GM18505 (cell line): ENCODE results near the gene ARMH1.
"Not testable (repeated sequence)": the region's sequence is repeated elsewhere in the genome, so short reads cannot be mapped to it uniquely, and the experiment has no call there.

ENCODE experiments used
- ATAC-seq: cut with Tn5 transposase; IDR thresholded peaks from one replicate; pipeline ENCODE4 v1.9.1; 2021; ENCODE audit not compliant: unreplicated experiment
- POLR2A ChIP-seq: IDR thresholded peaks from 4 replicates; pipeline ENCODE4 v1.6.1; 2011; ENCODE audit warnings: borderline replicate concordance; ENCODE audit not compliant: insufficient read depth, insufficient read length; ENCODE audit errors: extremely low read depth

Gene ARMH1

GRCh38 chr1:44681905-44682882 is 7.7 kb downstream of the ARMH1 start:
- no peak for ATAC-seq
- TF ChIP-seq POLR2A = no peak

DNA sequence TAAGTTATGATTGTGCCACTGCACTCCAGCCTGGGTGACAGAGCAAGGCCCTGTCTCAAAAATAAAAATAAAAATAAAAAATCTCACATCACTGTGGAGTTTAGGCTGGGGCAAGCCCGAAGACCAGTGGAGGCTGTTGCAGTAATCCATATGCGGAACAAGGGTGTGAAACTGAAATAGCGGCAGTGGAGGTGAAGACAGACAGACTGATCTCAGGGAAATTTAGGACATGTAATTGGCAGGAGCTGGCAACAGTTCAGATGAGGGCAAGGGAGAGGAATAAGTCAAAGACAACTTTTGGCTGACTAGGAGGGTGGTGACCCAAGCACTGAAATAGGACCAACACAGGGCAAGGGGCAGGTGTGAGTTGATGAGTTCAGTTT is 8.4 kb downstream of the ARMH1 start:
- no peak for TF ChIP-seq POLR2A

GRCh38 chr1:44684525-44684924 is 10.0 kb downstream of the ARMH1 start:
- no peak for TF ChIP-seq POLR2A
- ATAC-seq = peak; percentile 73

More for the DNA sequence above, 8.4 kb downstream of the ARMH1 start:
- ATAC-seq = no peak

DNA sequence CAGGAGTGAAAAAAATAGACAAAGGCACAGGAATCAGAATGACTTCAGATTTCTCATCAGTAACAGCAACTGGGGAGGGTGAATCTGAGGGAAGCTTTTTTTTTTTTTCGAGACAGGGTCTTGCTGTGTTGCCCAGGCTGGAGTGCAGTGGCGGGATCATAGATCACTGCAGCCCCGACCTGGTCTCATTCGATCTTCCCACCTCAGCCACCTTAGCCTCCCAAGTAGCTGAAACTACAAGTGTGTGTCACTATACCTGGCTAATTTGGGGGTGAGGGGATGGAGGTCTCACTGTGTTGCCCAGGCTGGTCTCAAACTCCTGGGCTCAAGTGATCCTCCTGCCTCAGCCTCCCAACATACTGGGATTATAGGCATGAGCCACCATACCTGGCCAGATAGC is 10.7 kb downstream of the ARMH1 start:
- no peak for ATAC-seq
- no peak for TF ChIP-seq POLR2A

DNA sequence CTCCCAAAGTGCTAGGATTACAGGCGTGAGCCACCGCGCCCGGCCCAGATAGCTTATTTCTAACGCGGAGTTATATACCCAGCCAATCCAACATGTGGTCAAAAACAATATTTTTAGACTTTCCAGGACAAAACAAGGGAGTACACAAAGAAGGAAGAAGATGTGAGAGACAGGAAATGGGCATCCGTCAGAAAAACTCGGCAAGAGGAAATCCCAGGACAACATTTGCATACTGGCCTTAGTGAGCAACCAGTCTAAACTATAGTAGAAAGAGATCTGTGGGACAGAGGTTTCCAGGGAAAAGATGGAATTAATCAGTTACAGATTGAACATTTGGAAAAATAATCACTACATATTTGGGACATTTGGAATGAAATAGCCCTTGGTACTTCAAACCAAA is 11.4 kb downstream of the ARMH1 start:
- no peak for TF ChIP-seq POLR2A
- no peak for ATAC-seq

DNA sequence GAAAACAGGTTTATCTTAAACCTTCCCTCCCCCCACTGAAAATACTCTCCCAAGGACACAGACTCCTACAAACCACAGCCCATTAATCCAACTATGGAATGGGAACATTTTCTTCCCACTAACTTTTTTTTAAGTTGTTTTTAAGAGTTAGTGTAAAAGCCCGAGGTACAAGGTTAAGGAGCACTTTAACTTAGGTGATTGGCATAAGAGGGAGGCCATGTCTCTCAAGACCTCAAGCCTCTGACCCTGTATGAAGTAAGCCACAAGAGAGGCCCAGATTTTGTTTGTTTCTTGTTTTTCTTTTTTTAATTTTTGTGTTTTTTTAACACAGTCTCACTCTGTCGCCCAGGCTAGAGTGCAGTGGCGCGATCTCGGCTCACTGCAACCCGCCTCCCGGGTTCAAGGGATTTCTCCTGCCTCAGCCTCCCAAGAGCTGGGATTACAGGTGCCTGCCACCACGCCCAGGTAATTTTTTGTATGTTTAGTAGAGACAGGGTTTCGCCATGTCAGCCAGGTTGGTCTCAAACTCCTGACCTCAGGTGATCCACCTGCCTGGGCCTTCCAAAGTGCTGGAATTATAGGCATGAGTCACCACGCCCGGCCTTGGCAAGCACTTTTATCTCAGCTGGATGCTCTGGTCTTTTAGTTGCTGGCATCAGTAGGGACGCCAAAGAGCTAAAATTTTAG is 14.4 kb downstream of the ARMH1 start:
- TF ChIP-seq POLR2A = no peak
- no peak for ATAC-seq

- no peak for TF ChIP-seq POLR2A
- no peak for ATAC-seq
Measured at GRCh38 chr1:44689447-44689765, 14.9 kb downstream of the ARMH1 start.

DNA sequence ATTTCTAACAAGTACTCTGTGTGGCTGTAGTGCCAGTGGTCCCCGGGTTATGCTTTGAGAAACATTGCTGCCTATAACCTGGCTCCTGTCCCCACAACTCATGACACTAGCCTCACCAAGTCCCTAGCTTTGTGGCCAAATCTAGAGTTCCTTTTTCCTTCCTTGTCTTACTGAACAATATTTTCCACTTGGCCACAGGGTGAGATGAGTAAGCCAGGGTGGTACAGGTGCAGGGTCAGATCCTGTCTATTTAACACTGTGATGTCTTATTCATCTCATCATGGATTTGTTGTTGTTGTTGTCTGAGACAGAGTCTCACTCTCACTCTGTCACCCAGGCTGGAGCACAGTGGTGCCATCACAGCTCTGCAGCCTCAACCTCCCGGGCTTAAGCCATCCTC is 18.6 kb downstream of the ARMH1 start:
- no peak for TF ChIP-seq POLR2A
- no peak for ATAC-seq

DNA sequence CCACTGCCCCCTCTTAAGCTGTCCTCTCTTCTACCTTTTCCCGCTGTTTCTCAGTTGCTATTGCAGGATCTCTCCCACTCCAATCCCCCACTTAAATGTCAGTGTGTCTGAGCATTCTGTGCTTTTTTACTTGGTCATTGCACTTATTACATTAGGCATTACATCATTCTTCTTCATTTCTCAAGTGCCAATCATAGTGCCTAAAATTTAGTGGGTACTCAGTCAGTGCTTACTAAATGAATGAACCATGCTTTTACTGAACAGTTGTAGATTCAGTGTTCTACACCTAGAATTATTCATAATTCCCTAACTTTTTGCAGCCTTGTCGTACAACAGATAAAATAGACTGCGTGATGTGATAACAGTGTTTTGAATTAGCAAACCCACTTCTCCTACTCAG is 19.4 kb downstream of the ARMH1 start:
- ATAC-seq = no peak
- TF ChIP-seq POLR2A = no peak

DNA sequence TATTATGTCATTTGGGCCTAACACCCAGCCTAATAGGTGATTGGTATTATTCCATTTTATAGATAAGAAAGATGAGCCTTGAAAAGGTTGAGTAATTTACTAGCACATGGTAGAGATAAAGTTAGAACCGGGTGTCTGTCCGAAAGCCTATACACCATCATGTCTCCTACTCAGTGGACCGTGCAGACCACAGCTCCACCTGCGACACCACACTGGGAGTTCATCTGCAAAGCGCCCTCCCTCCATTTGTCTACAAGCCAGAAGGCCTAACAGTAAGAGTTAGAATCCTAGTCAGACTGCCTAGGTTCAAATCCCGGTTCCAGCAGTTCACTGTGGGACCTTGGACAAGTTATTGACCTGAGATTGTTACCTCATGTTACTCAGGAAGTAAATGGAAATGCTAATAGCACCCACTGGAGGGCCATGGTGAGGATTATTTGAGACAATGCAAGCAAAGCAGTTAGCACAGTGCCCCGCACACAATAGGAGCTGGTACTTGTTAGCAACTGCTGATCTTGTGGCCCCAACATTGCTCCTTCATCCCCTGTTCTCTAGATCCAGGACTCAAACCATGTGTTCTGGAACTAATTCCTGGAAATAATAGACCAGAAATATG is 20.5 kb downstream of the ARMH1 start:
- no peak for TF ChIP-seq POLR2A

DNA sequence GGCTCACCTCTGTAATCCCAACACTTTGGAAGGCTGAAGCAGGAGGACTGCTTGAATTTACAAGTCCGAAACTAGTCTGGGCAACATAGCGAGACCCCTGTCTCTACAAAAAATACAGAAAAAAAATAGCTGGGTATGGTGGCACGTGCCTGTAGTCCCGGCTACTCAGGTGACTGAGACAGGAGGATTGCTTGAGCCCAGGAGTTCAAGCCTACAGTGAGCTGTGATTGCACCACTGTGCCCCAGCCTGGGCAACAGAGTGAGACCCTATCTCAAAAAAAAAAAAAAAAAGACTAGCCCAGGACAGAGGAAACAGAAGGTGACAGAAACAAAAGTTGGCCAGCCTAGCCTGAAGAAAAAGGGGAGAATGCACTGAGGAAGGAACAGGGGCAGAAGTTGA is 21.2 kb downstream of the ARMH1 start:
- no peak for TF ChIP-seq POLR2A
- no peak for ATAC-seq

More for the DNA sequence above, 20.5 kb downstream of the ARMH1 start:
- peak; percentile 60 for ATAC-seq

- no peak for ATAC-seq
- TF ChIP-seq POLR2A = no peak
Measured at GRCh38 chr1:44696101-44696500, 21.6 kb downstream of the ARMH1 start.

DNA sequence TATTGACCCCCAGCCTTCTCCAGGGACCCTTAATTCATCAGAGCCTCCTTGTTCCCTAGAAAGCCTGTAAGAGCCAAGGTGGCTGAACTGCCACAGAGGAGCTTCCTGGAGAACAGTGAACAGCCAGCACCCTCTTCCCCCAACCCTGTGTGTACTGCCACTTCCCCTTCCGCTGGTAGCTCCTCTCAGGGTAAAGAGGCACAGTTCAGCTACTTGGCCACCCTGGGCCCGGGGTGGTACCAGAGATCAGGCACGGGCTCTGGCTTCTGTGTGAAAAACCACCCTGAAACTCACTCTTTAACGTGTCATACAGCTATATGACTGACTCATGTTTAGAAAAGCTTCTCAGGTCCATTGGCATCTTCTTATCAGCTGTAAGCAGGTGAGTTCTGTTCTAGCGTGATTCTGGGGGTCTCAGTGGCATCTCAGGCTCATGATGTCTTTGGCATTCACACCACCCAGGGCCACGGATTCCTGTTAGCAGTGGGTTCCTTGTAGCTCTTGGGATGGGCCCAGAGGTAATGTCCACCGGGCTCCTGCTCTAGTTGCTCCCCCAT is 22.4 kb downstream of the ARMH1 start:
- peak; percentile 16 for TF ChIP-seq POLR2A
- no peak for ATAC-seq

DNA sequence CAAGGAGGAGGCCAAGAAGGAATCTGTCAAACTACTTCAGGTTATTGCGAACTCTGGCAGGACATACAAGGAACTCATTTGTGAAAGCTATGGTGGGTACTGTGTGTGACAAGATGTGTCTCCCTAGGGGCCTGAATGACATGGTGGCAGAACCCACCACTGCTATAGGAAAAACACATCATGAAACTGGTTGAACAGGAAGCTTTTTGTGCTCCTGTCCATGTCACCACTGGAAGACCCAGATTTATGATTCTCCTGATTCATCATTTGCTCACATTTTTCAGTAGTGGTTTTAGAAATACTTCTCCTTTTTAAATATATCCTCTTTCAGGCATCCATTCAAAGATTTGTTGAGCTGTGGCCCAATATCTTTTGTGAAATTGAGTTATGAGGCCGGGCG is 23.6 kb downstream of the ARMH1 start:
- no peak for TF ChIP-seq POLR2A
- ATAC-seq = no peak

GRCh38 chr1:44699375-44699774 is 24.9 kb downstream of the ARMH1 start:
- ATAC-seq = not testable (repeated sequence)
